ENCODE data around the gene UBXN11.

The UBXN11 gene

DNA sequence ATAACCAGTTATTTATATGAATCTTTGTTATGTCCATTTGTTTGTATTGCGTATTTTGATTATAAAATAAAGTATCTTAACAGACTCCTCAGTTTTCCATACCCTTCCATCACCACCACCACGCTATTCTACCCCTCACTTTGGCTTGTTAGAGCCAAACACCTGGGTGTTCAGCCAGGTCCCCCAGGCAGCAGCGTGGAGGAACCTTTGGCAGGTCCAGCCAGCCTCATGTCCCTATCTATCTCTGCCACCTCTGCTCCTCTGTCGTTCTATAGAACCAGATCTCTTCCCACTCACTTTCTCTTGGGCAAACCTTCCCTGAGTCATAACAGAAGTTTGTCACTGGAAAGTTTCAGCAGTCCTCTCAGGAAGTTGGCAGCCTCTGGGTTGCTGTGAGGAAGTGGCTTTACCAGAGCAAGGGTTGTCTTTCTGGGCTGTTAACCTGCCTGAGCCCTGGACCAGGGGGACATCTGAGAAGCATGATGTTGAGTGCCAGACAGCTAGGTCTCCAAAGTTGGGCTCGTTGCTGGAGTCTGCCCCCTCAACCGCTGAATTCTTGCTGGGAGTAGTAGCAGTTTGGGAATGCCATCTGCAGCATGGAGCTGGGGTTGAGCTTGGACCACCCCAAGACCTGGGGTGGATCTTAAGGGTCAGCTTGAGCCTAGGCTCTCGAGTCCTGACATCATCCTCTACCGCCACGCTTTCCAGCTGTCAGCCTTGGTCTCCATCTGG is 27.5 kb downstream of the UBXN11 start:
- no peak for DNase-seq (ENCODE audit: low read depth, low spot score)
- peak overlapping the region; percentile 76 for H3K4me3 ChIP-seq (ENCODE audit: low read length)

- no peak for DNase-seq (ENCODE audit: low read depth, low spot score)
Observed at GRCh38 chr1:26278303-26278702, 28.1 kb downstream of the UBXN11 start.

DNA sequence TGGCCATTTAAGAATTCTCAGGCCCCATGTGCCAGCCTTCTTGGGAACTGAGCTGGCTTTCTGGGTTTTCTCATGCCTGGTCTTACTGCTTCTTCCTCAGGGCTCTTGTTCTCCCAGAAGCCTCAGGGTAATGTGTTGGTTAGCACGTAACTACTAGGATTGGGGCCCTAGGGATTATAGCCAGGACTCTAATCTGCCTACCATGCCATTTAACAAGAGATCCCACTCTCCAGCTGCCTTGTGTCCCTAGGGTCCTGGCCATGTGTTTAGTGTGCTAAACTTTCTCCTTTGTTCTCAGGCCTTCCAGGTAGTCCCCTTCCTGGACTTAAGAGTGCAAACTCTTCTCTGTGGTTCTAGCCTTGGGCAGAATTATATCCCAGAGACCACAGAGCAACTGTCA is 28.7 kb downstream of the UBXN11 start:
- no peak for DNase-seq (ENCODE audit: low read depth, low spot score)
- no peak overlapping the region for H3K4me3 ChIP-seq (ENCODE audit: low read length)

More at GRCh38 chr1:26278303-26278702, 28.1 kb downstream of the UBXN11 start:
- H3K4me3 ChIP-seq (ENCODE audit: low read length) = no peak overlapping the region

- H3K4me3 ChIP-seq (ENCODE audit: low read length) = no peak overlapping the region
- no peak for DNase-seq (ENCODE audit: low read depth, low spot score)
Observed at GRCh38 chr1:26277261-26277661, 29.2 kb downstream of the UBXN11 start.

- no peak for DNase-seq (ENCODE audit: low read depth, low spot score)
- no peak overlapping the region for H3K4me3 ChIP-seq (ENCODE audit: low read length)
Observed at GRCh38 chr1:26276432-26276838, 30.0 kb downstream of the UBXN11 start.

GRCh38 chr1:26275580-26276431 is 30.6 kb downstream of the UBXN11 start:
- no peak overlapping the region for H3K4me3 ChIP-seq (ENCODE audit: low read length)

GRCh38 chr1:26274801-26275425 is 31.5 kb downstream of the UBXN11 start:
- no peak overlapping the region for H3K4me3 ChIP-seq (ENCODE audit: low read length)
- DNase-seq (ENCODE audit: low read depth, low spot score) = no peak

More at GRCh38 chr1:26275580-26276431, 30.6 kb downstream of the UBXN11 start:
- peak; percentile 72 for DNase-seq (ENCODE audit: low read depth, low spot score)

DNA sequence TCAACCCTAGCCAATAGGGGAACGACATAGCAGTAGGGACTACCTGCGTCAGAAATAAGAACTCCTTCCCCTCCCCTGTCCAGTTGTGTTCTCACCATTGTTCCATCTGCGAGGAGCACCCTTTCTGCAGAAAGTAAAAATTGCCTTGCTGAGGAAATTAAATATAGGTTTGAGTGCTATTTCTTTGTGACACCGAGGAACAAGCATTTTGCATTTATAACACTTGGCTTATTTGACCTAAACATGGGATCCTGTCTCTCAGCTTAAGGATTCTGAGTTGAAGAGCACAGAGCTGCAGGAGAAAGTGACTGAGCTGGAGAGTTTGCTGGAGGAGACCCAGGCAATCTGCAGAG is 37.3 kb downstream of the UBXN11 start:
- H3K4me3 ChIP-seq (ENCODE audit: low read length) = no peak overlapping the region
- DNase-seq (ENCODE audit: low read depth, low spot score) = no peak

- no peak overlapping the region for H3K4me3 ChIP-seq (ENCODE audit: low read length)
- no peak for DNase-seq (ENCODE audit: low read depth, low spot score)
Observed at GRCh38 chr1:26268290-26269197, 37.9 kb downstream of the UBXN11 start.

DNA sequence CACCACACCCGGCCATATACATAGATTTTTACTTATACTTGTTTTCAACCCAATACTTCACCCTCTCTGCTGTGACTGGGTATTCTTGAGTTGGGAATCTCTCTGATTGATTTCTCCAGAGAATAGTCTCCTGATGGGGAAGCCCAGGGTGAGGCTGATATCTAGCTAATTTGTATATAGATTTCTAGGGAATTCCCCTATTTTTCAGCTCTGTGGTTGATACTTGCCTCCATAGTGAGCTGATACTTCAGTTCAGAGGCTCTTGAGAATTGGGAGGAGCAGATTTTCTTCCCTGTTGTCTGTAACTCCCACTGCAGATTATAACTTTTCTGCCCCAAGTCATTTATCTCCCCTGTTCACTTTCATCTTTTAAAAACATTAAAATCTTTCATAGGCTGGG is 41.0 kb downstream of the UBXN11 start:
- no peak for DNase-seq (ENCODE audit: low read depth, low spot score)
- no peak overlapping the region for H3K4me3 ChIP-seq (ENCODE audit: low read length)

DNA sequence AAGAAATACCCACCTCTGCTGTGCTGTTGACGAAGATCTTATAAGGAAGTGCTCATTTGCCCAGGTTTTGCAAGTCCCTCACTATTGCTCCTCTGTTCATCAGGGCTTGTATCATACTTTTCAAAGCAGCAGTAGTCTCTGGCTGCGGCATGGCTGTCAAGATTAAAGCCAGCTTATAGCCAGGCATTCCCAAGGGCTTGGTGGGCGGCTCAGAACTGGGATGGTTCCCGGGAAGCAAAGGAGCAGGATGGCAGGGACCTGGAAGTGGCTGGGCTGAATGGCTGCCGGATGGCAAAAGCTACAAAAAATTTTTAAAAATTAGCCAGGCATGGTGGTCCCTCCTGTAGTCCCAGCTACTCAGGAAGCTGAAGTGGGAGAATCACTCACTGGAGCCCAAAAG is 43.2 kb downstream of the UBXN11 start:
- no peak overlapping the region for H3K4me3 ChIP-seq (ENCODE audit: low read length)
- no peak for DNase-seq (ENCODE audit: low read depth, low spot score)

GRCh38 chr1:26259578-26259977 is 46.9 kb downstream of the UBXN11 start:
- H3K4me3 ChIP-seq (ENCODE audit: low read length) = no peak overlapping the region
- no peak for DNase-seq (ENCODE audit: low read depth, low spot score)

GRCh38 chr1:26259005-26259404 is 47.4 kb downstream of the UBXN11 start:
- H3K4me3 ChIP-seq (ENCODE audit: low read length) = no peak overlapping the region
- no peak for DNase-seq (ENCODE audit: low read depth, low spot score)

DNA sequence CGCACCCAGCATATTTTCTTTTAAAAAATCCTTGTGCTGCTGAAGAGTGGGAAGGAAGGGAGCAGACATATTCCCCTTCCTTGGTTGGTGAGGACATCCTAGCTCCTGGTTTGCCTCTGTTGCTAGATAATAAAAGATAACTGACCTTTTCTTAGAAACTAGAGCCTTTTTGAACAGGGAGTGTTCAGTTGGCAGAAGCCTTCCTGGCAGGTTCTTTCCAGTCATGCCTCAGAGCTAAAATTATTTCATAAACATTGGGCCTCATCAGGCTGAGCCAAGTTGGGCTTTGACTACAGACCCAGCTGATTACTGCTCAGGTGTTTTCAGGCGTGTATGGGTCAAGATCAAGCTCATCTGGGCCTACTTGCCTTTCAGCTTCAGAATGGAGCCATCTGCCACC is 49.2 kb downstream of the UBXN11 start:
- no peak overlapping the region for H3K4me3 ChIP-seq (ENCODE audit: low read length)
- no peak for DNase-seq (ENCODE audit: low read depth, low spot score)

- no peak overlapping the region for H3K4me3 ChIP-seq (ENCODE audit: low read length)
- DNase-seq (ENCODE audit: low read depth, low spot score) = no peak
Observed at GRCh38 chr1:26254404-26254803, 52.0 kb downstream of the UBXN11 start.

DNA sequence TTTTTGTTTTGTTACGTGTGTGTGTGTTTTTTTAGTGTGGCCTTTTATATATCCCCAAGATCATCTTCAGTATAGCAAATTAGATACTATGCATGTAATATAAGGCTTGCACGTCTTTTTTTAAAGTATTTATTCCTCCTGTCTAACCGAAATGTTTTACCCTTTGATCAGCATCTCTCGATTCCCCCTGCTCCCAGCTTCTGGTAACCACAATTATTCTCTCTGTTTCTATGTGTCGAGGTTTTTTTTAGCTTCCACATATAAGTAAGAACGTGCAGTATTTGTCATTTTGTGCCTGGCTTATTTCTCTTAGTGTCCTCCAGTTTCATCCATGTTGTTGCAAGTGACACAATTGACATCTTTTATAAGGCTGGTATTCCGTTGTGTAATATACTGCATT is 53.7 kb downstream of the UBXN11 start:
- no peak overlapping the region for H3K4me3 ChIP-seq (ENCODE audit: low read length)
- no peak for DNase-seq (ENCODE audit: low read depth, low spot score)

GRCh38 chr1:26239936-26240335 is 66.5 kb downstream of the UBXN11 start:
- no peak overlapping the region for H3K4me3 ChIP-seq (ENCODE audit: low read length)
- no peak for DNase-seq (ENCODE audit: low read depth, low spot score)

- no peak overlapping the region for H3K4me3 ChIP-seq (ENCODE audit: low read length)
- DNase-seq (ENCODE audit: low read depth, low spot score) = no peak
Observed at GRCh38 chr1:26237230-26237966, 69.0 kb downstream of the UBXN11 start.
